A172 (cell line): ENCODE data around the gene TBC1D3B. TPM values are rescaled to one million over a fixed set of nuclear protein-coding genes. Genes with fewer than 3 reads are reported as not detected.
"Not testable (repeated sequence)": the region's sequence is repeated elsewhere in the genome, so short reads cannot be mapped to it uniquely, and the experiment has no call there.

ENCODE experiments used
- DNase-seq: peaks from one replicate; pipeline ENCODE4 v3.0.0-alpha.2; 2015; ENCODE audit warnings: low spot score
- total RNA-seq: library from RNA; depleted of rRNA; stranded (reverse); fragments of >200 nt; shearing (Covaris generic); gene quantifications from 2 replicates; pipeline ENCODE4 v1.2.3, GENCODE V29; 2014

TBC1D3B gene
- total RNA-seq, 1 experiment from 2014 or later, result 3.7 TPM

DNA sequence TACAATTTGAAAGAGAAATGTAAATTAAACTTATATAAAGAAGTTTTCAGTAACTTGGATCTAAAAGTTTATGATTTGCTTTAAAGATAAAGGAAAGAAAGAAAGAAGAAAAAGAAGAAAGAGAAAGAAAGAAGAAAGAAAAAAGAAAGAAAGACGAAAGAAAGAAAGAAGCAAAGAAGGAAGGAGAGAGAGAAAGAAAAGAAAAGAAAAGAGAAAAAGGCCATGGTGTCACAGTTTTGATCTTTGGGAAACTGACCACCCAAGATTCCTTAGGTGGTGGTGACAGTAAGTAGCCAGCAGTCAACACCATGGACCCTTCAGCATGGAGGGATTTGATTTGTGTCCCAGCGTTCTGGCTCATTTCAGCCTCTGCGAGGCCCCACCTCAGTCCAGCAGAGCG lies 24.7 kb upstream of the TBC1D3B start:
- DNase-seq, result not testable (repeated sequence)

DNA sequence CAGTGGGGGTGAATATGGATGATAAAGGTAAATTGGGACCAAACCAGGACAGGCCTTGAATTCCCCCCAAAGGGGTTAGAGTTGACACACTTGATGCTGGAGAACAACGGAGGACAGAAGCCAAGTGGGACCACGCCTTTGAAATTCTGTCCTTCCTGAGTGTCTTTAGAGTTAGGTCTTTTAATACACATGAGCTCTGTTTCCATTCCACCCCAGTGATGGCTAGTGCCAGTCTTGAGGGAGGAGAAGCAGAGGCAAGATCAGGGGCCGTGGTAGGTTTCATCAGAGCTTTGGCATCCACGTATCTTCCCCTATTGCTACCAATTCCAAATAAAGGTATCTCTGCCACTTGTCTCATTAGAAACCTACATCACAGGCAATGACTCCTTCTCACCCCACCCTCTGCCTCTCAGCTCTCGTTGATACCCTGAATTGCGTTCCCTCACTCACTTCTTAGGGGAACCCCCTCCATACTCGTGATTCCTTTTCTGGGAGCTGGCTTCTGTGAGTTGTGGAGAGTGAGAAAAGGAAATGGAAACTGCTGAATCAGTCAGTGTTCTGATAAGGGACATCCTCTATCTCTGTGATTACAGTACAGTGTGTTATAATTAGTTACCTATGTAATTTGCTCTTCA lies 22.5 kb upstream of the TBC1D3B start:
- peak; percentile 18 for DNase-seq

DNA sequence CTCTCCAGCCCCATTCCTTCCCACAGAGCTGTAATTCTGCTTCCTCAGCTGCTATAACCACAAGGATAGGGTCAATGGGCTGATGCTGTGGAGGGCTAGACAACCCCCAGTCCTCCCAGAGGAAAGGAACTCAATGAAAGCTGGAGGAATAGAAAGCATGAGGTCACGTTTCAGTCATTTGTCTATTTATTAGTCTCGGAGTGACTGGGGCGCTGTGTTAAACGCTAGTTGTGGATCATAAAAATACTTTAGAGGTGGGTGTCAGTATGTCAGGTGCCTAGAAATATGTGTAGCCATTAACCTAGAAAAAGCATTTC lies 20.9 kb upstream of the TBC1D3B start:
- DNase-seq, result no peak

DNA sequence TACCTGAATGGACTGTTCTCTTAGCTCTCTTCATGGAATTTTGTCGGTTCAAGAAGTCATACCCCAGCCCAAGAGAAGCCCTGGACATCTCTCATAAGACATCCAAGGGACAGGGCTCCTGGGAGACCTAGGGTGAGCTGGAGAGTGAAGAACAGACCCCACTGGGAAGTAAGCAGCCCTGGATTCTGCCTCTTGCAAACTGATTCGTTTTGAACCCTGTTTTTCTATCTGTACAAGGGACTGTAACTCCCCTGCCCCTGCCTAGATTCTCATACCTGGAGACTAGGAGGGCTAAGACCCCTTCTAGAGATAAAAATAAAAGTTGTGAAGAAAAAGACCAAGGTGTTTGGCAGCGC lies 19.7 kb upstream of the TBC1D3B start:
- no peak for DNase-seq

DNA sequence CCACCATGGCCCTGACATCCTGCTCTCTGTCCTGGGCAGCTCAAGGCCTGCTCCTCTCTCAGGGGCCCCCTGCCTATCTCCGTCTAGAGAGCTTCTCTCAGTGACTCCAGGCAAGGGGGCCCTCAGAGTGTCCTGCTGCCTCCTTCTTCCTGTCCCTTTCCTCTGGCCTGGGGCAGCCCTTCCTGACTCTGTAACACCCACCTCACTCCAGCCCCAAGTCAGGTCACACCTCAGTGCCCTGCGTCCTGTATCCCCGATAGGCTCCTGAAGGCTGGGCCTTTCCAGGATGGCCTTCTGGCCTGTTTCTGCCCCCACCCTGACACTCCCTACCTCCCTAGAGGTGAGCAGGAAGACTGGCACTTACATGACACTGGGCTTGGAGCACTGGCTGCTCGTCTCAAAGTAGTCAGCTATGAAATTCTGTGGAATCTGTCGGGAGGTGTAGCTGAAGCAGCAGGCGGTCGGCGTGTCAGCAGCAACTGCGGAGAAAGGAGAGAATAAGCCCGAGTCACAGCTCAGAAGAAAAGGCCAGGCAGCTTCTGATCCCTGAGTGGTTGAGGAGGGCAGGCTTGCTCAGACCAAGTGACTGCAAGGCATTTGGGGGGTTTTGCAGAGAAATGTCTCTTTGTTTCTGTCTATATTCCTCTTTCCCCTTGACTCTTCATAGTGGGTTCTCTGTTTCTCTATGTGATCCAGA lies 19.1 kb upstream of the TBC1D3B start:
- DNase-seq, result no peak

DNA sequence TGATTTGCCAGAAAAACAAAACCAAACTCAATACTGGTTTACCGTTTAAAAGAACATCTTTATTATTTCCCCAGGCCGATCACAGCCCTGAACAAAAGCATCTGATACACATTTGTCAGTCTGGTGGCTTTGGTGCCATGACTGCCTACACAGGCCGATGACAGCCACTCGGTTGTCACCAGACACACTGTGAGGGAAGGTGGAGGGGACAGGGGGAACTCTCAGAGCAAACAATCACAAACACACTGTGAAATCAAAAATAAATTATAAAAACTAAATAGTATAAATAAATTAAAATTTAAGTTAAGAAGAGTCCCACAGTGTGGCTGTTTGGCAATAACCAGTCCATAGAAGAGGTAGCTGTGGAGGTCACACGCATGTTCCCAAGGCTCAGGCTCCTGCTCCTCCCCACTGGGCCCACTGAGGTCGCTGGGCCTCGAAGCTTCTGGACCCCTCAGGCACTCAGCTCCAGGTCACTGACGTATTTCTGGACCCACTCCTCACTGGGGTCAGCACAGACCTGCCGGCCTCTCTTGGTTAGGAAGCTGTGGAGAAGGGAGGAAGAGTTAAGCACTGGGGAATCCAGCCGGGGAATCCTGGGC lies 18.5 kb upstream of the TBC1D3B start:
- DNase-seq, result not testable (repeated sequence)

DNA sequence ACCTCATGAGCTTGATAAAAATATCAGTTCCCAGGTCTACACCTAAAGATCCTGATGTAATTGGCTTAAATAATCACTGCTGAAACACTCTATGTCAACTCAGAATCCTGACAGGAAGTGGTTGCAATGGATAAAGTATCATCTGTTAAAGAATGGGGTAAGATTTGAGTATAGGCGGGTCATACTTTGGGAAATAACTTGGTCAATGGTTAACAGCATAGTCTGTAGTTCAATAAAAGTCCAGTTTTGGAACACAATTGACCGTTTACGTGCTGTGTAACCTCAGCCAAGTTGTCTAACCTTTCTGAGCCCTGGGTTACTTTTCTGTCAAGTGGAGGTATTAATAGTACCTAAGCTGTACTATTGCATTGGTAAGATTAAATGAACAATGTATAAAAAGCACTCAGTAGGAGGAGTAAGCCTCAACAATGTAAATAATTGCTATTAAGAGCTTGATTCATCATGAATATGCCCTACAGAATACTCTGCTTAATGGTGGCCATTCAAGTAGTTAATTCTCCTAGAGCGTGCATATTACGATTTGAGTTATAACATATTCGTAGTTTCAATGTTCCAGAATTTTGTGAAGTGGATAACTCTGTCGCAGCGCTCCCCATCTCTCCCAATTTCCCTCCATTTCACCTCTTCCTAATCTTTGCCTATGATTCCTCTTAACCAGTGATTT lies 17.9 kb upstream of the TBC1D3B start:
- not testable (repeated sequence) for DNase-seq

DNA sequence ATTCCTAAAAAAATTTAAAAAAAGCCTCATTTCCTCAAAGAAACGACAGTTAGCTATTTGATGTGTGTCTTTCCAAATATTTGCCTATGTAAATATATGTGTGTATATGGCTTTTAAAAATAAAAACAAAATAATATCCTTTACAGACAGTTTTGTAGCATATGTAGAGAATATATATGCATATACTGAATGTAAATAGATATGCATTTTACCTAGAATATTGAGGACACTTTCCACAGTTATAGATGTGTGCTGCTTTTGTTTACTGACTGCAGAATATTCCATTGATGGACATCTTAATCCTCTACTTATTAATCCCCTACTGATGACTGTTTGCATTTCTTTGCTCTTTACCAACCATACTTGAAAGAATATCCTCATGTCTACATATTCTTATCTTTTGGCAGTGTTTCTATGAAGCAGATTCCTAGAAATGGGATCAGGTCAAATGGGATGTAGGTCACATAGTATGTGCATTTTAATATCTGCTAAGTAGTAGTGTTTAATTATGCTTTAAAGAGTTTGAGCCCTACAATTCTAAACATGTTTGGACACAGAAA lies 16.9 kb upstream of the TBC1D3B start:
- no peak for DNase-seq

DNA sequence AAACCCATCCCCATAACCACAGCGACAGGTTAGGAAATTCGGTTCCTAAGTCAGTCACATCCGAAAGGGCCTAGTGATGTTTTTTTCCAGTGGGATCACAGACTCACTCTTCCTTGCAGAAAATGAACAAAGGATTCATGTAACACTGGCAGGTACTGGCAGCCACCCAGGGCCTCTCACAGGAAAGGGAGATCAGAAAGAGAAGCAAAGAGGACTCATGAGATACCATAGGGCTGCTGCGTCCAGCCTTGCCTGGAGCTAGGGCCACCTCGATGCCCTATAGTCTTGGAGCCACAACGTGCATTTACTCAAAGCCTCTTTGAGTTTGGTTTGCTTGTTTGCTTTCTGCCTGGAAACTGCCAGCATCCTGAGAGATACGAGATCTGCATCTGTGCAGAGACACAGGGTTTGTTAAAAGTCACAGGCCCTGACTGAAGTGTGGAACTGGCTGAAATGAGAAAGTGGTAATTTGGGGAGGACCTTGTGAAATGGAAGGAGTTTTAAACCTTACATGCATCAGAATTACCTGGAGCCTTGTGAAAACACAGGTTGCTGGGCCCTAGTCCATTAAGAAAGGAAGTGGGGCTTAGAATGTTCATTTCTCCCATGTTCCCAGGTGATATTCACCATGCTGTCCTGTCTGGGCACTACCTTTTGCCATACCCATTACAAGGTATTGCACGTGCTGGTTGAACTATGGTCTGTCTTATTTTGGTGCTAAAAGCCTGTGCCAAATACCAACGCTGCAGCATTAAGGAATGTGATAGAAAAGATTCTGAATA lies 14.3 kb upstream of the TBC1D3B start:
- not testable (repeated sequence) for DNase-seq

DNA sequence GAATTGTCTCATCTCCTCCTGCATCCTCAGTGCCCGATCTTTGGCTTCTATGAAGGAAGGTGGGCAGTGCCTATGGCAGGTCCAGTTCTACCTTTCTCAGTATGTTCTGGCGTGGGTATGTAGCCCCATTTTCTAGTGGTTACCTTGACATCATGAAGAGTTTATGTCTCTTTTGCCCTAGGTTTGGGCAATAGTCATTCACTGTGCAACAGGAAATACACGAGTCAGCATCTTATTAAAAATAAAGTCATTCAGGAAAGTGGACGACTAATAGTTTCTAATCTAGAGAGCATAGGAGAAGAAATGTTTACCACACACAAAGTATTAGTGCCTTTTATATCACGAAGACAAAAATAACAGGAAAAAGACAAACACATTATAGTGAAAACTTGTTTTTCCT lies 13.6 kb upstream of the TBC1D3B start:
- DNase-seq, result not testable (repeated sequence)

DNA sequence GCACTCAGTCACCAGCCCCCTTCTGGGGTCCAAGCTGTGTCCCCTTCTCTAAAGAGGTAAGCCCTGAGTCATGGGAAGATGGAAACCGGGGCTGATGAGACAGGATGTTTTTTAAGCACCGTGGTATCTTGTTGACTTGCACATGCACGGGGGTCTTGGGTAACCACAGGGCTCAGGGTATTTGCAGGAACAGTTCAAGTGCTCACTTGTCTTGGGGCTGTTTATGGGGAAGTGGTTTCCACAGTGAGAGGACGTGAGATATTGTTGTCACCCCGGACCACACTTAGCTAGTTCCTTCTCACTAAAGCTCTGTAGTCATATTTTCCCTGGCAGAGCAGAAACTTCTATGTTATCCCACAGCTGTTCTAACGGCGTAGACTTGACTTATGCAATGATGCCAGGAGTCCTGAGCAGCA lies 12.5 kb upstream of the TBC1D3B start:
- no peak for DNase-seq

DNA sequence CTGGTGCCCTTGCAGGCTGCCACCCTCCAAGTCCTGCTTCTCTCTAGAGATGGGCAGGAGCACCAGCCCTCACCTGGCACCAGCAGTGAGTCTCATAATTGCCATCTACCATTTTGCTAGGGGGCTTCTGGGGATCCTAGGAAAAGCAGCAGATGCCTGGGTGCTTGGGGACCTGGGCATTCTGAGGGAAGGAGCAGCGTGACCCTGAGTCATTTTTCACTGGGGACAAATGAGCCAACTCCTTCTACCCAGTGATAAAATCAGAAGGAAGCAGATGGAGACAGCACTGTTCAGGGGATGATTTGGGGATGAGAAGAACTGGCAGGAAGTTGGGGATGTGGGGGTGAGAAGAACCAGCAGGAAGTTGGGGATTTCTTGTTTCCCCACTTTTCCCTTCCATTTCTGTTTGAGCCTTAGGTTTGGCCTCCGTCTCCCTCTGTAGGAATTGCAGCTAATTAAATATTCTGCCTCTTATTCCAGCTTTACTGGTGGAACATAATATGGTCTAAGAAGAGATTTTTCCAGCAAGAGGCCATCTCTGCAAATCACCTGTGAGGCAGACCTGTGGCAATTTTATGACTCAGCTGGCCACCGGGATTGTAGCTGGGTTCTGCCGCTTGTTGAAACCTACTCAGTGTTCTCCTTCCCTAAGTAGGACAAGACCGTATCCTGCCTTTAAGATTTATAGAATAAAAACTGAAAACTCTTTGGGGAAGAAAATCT lies 11.7 kb upstream of the TBC1D3B start:
- DNase-seq, result not testable (repeated sequence)

DNA sequence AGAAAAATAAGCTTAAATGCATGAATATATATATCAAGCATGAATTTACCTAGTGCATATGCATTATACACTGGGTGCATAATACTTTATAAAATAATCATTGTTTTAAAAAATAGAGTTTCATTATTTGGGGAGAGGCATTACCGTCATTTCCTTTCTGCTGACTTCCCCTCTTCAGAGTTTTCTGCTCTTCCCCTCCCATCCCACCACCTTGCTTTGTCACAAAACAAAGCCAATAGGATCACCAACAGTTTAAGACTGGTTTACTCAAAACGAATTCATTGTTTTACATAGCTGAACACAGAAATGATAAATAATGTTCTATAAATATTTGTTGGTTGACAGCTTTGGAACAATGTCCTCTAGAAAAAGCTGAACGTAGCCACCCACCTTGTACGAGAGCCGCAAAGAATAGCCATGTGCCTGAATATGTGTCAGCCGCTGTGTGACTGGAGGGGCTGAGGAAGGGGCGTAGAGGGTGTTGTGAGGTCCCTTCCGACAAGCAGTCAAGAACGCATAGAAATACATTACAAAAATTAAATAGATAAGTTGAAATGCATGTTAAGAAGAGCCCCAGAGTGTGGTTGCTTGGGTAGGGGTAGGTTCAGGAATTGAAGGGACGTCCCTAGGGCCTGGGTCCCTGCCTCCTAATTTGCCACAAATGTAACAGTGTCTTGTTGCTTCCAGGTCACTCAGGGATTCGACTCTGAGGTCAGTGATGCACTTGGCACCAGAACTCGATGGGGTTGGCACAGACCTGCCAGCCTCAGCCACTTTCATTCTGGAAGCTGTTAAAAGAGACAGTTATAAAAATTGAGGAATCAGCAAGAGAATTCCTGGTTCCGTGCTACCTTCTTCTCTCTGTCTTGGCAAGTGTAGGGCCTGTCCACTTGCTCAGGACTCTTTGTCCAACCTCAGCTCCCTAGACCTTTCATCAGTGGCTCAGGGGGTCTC lies 10.7 kb upstream of the TBC1D3B start:
- not testable (repeated sequence) for DNase-seq

DNA sequence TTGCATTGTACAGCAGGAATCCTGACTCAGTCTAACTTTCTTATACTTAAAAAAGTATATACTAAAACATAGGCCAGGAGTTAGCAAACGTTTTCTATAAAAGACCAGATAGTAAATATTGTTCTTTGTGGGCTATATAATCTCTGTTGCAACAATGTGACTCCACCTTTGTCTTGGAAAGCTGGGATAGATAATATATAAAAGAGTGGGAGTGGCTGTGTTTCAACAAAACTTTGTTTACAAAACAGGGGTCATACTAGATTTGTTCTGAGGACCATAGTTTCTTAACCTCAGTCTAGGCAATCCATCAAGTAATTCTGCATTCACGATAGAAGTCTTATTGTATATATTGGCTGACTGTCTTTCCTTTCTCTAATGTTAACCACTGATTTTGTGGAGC lies 9.0 kb upstream of the TBC1D3B start:
- DNase-seq, result no peak

DNA sequence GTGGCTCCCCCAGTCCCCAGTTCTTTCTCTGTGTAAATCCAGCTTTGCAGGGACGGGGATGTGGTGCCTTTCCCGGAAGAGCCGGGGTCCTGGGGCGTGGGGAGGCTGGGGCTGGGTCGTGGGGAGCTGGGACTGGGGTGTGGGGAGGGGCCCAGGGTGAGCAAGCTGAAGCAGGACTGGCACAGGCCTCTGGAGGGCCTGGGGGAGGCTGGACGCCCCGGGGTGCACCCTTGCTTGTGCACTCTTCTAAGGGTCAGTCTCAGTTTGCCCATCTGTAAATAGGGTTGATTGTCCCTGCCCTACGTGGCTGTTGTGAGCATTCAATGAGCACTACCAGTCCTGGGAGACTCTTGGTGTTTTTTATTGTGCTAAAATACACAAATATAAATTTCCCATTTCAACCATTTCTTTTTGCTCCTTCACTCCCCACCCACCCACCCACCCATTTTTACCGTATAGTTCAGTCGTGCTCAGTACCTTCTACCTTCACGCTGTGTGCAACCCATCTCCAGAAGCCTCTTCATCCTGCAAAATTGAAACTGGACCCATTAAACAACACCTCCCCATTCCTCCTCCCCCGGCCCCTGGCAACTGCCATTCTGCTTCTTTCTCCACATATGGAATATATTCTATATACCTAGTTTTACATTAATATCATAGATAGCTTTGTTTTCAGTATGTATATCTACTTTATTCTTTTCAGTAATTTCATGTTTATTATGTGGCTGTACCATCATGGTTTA lies 7.8 kb upstream of the TBC1D3B start:
- DNase-seq, result no peak

DNA sequence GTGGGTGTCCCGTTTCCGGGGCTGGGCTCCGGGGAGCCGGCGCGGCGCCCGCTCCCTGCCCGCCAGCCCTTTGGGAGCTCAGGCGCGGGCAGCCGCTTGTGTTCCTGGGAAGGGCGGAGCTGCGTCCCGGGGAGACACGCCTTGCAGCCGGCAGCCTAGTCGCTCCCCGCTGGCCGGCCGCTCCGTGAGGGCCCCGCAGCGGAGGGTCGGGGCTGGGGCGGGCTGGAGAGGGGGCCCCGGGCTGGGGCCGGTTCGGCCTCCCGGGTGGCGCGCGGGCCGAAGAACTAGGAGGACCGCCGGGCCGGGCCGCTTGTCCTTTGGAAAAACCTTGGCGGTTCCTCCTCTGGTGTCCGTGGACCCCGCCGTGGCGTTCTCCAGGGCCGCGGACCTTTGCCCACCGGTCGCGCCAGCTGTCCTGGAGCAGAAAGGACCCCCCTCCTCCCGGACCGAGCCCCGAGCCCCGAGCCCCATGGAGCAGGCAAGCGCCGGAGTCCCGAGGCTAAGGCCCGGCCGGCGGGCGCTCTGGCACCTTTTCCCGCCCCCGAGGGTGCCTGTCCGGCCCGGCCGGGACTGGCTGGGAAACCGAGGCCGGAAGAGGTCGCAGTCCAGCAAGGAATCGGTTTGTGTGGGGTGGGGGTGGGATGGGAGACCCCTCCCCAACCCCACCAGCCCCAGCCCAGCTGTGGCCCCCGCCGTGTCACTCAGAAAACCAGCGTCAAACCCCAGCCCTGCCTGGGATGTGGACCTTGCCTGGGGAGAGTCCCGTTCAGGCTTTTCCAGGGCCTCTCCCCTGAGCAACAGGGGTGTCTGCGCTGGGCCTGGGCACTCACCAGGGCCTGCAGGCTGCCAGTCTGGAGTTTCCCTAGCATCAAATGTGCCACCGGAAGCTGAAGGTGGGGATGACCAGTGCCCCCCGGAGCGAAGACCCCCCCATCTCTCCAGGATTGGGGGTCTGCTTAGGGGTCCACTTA lies 6.8 kb upstream of the TBC1D3B start:
- no peak for DNase-seq

DNA sequence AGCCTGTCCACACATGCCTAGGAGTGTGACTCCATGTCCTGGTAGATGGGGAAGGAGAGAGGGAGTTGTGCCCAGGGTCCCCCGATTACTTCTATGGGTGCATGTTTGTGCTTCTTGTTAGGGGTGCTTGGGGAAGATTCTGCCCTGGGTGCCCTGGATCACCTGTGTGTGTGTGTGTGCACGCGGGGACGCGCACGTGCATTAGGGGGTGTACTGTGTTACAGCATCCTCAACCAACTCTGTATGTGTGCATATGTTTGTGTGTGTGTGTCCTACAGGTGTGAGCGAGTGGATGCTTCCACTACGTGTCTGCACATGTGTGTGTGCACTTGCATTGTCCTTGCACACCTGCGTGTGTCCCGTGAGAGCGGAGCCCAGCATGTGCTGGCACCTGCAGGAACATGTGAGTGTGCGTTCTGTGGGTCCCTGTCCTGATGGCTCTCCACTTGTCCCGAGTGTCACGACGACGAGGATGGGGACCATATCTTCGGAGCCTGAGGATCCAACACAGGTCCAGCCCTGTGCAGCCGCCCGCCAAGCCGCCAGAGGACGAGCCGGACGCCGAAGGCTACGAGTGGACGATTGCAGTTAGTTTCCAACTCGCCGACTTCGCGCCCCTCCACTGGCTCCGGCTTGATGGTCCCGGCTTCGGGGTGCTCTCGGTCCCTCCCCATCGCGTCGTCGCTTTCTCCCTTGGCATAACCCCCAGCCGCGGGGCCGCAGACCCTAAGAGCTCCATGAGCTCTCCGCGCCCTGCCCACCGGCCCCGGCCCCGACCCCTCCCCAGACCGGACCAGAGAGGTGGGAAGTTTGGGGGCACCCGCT lies 6.0 kb upstream of the TBC1D3B start:
- DNase-seq, result no peak
